ENCODE measurements around the gene ASH1L. TPM values are rescaled to one million over a fixed set of nuclear protein-coding genes. Genes with fewer than 3 reads are reported as not detected.

ASH1L gene
- total and polyA plus RNA-seq, 9 of the 15 experiments (the other 6 are each of a cell fraction or from before 2014, with no cell fraction given) = 2.0 to 23.3 (median 14.6) TPM

DNA sequence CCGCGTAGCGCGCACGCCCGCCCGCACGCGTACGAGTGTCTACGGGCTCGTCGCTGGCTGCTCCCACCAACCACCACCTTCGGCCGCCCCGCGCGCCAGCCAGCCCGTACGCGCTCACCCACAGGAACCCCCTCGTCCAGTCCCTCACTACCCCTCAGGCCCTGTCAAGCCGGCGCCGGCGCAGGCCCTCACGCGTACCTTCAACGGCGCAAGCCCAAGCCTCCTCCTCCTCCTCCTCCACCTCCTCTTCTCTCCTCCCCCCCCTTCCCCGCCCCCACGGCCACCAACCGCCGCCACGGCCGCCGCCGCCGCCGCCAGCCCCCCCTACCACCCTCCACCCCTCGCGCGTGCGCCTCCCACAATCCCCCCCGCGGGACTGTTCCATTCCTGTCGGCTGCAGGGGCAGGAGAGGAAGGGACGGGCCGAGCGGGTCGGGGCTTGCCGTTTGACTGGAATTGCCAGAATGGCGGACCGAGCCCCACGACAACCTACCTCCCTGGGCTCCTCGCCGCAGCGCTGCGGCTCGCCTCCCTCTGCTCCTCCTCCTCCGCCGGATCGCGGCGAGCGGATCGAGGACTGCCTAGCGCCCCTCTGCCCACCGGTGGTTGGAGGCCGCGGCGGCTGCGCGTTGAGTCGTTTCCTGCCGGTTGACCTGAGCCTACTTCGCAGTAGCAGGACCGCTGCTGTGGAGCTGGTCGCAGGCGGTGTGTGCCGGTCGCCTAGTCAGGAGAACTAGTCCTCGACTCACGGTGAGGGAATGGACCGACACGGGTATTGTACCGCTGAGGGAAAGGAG lies at the start of gene ASH1L (continued):
- TF ChIP-seq, protein P1, sequence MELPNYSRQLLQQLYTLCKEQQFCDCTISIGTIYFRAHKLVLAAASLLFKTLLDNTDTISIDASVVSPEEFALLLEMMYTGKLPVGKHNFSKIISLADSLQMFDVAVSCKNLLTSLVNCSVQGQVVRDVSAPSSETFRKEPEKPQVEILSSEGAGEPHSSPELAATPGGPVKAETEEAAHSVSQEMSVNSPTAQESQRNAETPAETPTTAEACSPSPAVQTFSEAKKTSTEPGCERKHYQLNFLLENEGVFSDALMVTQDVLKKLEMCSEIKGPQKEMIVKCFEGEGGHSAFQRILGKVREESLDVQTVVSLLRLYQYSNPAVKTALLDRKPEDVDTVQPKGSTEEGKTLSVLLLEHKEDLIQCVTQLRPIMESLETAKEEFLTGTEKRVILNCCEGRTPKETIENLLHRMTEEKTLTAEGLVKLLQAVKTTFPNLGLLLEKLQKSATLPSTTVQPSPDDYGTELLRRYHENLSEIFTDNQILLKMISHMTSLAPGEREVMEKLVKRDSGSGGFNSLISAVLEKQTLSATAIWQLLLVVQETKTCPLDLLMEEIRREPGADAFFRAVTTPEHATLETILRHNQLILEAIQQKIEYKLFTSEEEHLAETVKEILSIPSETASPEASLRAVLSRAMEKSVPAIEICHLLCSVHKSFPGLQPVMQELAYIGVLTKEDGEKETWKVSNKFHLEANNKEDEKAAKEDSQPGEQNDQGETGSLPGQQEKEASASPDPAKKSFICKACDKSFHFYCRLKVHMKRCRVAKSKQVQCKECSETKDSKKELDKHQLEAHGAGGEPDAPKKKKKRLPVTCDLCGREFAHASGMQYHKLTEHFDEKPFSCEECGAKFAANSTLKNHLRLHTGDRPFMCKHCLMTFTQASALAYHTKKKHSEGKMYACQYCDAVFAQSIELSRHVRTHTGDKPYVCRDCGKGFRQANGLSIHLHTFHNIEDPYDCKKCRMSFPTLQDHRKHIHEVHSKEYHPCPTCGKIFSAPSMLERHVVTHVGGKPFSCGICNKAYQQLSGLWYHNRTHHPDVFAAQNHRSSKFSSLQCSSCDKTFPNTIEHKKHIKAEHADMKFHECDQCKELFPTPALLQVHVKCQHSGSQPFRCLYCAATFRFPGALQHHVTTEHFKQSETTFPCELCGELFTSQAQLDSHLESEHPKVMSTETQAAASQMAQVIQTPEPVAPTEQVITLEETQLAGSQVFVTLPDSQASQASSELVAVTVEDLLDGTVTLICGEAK (IDR thresholded peaks at IDR 0.05) = peak; percentile 67; the same call in 1 of the 2 replicates
- TF ChIP-seq, protein P1 (CRISPR knock-in tag; IDR thresholded peaks at IDR 0.05) = no peak
- TF ChIP-seq, protein P2, sequence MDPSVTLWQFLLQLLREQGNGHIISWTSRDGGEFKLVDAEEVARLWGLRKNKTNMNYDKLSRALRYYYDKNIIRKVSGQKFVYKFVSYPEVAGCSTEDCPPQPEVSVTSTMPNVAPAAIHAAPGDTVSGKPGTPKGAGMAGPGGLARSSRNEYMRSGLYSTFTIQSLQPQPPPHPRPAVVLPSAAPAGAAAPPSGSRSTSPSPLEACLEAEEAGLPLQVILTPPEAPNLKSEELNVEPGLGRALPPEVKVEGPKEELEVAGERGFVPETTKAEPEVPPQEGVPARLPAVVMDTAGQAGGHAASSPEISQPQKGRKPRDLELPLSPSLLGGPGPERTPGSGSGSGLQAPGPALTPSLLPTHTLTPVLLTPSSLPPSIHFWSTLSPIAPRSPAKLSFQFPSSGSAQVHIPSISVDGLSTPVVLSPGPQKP (CRISPR knock-in tag; IDR thresholded peaks at IDR 0.05) = no peak
- TF ChIP-seq PML (IDR thresholded peaks at IDR 0.05; ENCODE audit: low read length) (peak; percentile 79), MTF1 (CRISPR knock-in tag; IDR thresholded peaks at IDR 0.05; ENCODE audit: borderline replicate concordance) (no peak), BCOR (IDR thresholded peaks at IDR 0.05) (peak; percentile 56; the same call in 1 of the 2 replicates), PHF21A (IDR thresholded peaks at IDR 0.05; ENCODE audit: borderline replicate concordance, low read depth) (0 out of 2 replicates have a peak, but pooled peaks have one; percentile 33), ZNF431 (CRISPR knock-in tag; IDR thresholded peaks at IDR 0.05) (peak; percentile 75), POU5F1 (IDR thresholded peaks at IDR 0.05; ENCODE audit: borderline replicate concordance, low read depth, low read length, partially characterized antibody) (no peak)
- TF ChIP-seq, protein P3, sequence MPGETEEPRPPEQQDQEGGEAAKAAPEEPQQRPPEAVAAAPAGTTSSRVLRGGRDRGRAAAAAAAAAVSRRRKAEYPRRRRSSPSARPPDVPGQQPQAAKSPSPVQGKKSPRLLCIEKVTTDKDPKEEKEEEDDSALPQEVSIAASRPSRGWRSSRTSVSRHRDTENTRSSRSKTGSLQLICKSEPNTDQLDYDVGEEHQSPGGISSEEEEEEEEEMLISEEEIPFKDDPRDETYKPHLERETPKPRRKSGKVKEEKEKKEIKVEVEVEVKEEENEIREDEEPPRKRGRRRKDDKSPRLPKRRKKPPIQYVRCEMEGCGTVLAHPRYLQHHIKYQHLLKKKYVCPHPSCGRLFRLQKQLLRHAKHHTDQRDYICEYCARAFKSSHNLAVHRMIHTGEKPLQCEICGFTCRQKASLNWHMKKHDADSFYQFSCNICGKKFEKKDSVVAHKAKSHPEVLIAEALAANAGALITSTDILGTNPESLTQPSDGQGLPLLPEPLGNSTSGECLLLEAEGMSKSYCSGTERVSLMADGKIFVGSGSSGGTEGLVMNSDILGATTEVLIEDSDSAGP (CRISPR knock-in tag; IDR thresholded peaks at IDR 0.05) = 0 out of 2 replicates have a peak, but pooled peaks have one; percentile 11
- TF ChIP-seq, protein P4, sequence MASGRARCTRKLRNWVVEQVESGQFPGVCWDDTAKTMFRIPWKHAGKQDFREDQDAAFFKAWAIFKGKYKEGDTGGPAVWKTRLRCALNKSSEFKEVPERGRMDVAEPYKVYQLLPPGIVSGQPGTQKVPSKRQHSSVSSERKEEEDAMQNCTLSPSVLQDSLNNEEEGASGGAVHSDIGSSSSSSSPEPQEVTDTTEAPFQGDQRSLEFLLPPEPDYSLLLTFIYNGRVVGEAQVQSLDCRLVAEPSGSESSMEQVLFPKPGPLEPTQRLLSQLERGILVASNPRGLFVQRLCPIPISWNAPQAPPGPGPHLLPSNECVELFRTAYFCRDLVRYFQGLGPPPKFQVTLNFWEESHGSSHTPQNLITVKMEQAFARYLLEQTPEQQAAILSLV (tag; IDR thresholded peaks at IDR 0.05) = 0 out of 2 replicates have a peak, but pooled peaks have one; percentile 25
- TF ChIP-seq, protein P5, sequence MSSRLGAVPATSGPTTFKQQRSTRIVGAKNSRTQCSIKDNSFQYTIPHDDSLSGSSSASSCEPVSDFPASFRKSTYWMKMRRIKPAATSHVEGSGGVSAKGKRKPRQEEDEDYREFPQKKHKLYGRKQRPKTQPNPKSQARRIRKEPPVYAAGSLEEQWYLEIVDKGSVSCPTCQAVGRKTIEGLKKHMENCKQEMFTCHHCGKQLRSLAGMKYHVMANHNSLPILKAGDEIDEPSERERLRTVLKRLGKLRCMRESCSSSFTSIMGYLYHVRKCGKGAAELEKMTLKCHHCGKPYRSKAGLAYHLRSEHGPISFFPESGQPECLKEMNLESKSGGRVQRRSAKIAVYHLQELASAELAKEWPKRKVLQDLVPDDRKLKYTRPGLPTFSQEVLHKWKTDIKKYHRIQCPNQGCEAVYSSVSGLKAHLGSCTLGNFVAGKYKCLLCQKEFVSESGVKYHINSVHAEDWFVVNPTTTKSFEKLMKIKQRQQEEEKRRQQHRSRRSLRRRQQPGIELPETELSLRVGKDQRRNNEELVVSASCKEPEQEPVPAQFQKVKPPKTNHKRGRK (tag; IDR thresholded peaks at IDR 0.05) = no peak
